ENCODE data around the gene CEBPZ.

Gene CEBPZ

DNA sequence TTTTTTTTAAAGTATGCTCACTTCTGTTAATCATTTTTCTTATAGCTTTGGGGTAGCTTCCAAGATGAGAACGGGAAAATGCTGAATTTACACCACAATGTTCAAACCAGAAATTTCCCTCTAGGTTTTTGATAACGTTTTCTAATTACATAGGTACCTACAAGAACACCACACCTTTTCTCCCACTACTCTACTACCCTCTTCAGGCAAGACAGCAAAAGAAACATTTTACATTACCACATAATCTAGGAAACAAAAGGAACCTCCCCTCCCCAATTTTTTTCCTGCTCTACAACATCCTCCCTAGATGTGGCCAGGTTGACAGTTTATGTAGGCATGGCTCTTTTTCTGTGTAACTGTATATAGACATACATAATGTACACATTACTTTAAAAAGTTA, 32.4 kb upstream of the CEBPZ start:
- TF ChIP-seq, protein P1, sequence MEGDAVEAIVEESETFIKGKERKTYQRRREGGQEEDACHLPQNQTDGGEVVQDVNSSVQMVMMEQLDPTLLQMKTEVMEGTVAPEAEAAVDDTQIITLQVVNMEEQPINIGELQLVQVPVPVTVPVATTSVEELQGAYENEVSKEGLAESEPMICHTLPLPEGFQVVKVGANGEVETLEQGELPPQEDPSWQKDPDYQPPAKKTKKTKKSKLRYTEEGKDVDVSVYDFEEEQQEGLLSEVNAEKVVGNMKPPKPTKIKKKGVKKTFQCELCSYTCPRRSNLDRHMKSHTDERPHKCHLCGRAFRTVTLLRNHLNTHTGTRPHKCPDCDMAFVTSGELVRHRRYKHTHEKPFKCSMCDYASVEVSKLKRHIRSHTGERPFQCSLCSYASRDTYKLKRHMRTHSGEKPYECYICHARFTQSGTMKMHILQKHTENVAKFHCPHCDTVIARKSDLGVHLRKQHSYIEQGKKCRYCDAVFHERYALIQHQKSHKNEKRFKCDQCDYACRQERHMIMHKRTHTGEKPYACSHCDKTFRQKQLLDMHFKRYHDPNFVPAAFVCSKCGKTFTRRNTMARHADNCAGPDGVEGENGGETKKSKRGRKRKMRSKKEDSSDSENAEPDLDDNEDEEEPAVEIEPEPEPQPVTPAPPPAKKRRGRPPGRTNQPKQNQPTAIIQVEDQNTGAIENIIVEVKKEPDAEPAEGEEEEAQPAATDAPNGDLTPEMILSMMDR (IDR thresholded peaks at IDR 0.05; ENCODE audit: insufficient read depth, low read length) = no peak
- no peak for TF ChIP-seq SPI1 (IDR thresholded peaks at IDR 0.05; ENCODE audit: borderline replicate concordance, low read depth)
- no peak for TF ChIP-seq GABPA (IDR thresholded peaks at IDR 0.05; ENCODE audit: low read depth)
- TF ChIP-seq POLR2AphosphoS5 (IDR thresholded peaks at IDR 0.05; ENCODE audit: low read depth) = no peak
- no peaks in the 10 kb centered on the region for H3K27me3 ChIP-seq (ENCODE audit: insufficient read depth, poor library complexity, severe bottlenecking)
- H3K27ac ChIP-seq (replicated peaks) = no peak overlapping the region
- DNase-seq (ENCODE audit: low read depth in 1 of 2, low spot score in 1 of 2) = no peak
- no peak overlapping the region for H3K4me3 ChIP-seq (replicated peaks; ENCODE audit: insufficient read depth, low read length)

DNA sequence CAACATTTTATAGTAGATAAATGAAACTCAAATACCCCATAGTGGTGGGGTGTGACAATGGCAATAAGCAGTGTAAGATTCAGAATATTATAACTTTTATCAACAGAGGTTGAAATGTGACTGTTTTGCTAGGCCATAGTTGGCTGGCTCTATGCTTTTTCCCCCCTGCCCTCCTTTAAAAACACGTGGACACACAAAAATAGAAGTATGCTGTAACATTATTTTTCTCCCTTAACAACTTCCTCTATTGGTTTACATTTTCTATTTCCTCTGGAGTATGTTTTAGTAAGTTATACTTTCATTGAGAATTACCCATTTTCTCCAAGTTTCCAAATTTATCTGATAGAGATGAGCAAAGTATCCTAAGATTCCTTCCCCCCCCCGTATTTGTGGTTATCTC, 31.1 kb upstream of the CEBPZ start:
- no peak for DNase-seq (ENCODE audit: low read depth in 1 of 2, low spot score in 1 of 2)
- Histone ChIP-seq H3K27ac (replicated peaks) (no peak overlapping the region), H3K4me3 (replicated peaks; ENCODE audit: insufficient read depth, low read length) (no peak overlapping the region), H3K27me3 (ENCODE audit: insufficient read depth, poor library complexity, severe bottlenecking) (no peaks in the 10 kb centered on the region)
- TF ChIP-seq POLR2AphosphoS5 (IDR thresholded peaks at IDR 0.05; ENCODE audit: low read depth) (no peak), SPI1 (IDR thresholded peaks at IDR 0.05; ENCODE audit: borderline replicate concordance, low read depth) (no peak), GABPA (IDR thresholded peaks at IDR 0.05; ENCODE audit: low read depth) (no peak)
- TF ChIP-seq, protein P2, sequence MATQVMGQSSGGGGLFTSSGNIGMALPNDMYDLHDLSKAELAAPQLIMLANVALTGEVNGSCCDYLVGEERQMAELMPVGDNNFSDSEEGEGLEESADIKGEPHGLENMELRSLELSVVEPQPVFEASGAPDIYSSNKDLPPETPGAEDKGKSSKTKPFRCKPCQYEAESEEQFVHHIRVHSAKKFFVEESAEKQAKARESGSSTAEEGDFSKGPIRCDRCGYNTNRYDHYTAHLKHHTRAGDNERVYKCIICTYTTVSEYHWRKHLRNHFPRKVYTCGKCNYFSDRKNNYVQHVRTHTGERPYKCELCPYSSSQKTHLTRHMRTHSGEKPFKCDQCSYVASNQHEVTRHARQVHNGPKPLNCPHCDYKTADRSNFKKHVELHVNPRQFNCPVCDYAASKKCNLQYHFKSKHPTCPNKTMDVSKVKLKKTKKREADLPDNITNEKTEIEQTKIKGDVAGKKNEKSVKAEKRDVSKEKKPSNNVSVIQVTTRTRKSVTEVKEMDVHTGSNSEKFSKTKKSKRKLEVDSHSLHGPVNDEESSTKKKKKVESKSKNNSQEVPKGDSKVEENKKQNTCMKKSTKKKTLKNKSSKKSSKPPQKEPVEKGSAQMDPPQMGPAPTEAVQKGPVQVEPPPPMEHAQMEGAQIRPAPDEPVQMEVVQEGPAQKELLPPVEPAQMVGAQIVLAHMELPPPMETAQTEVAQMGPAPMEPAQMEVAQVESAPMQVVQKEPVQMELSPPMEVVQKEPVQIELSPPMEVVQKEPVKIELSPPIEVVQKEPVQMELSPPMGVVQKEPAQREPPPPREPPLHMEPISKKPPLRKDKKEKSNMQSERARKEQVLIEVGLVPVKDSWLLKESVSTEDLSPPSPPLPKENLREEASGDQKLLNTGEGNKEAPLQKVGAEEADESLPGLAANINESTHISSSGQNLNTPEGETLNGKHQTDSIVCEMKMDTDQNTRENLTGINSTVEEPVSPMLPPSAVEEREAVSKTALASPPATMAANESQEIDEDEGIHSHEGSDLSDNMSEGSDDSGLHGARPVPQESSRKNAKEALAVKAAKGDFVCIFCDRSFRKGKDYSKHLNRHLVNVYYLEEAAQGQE (IDR thresholded peaks at IDR 0.05; ENCODE audit: insufficient replicate concordance, low read depth) = no peak
- TF ChIP-seq, protein P1 (IDR thresholded peaks at IDR 0.05; ENCODE audit: insufficient read depth, low read length) = no peak

DNA sequence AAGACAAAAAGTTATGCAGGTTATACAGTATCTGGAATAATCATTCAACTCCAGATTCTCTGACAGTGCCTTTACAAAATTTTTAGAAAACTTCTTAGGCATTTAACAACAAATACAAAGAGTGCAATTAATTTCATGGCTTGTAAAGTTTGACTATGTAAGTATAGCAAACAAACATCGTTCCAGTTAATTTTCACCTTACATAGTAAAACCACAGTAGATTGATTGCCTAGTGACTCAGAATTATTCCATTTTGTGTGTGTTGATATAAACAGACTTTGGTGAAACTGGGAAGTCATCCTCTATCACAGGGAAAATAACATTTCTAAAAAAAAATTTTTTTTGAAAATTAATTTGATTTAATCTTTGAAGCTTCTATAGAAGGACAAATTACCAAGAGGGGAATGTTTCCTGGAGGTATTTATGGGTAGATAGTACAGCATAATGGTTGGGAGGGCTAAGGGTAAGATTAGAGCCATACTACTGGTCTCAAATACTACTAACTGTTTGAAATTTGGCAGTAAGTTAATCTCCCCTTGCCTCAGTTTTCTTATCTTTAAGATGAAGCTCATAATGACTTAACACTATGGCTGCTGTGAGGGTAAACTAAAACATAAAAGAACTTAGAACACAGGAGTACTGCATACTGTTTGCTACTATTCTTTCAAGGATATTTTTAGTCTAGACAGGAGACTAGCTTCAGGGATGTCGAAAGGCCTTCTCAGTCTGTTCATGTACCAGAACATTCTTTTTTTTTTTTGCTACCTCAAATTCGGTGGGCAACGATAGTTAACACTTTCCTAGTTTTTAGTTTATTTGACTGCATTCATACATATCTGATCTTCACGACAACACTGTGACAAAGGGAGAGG, 19.7 kb upstream of the CEBPZ start:
- H3K4me3 ChIP-seq (replicated peaks; ENCODE audit: insufficient read depth, low read length) = no peak overlapping the region
- no peak for DNase-seq (ENCODE audit: low read depth in 1 of 2, low spot score in 1 of 2)
- no peaks in the 10 kb centered on the region for H3K27me3 ChIP-seq (ENCODE audit: insufficient read depth, poor library complexity, severe bottlenecking)
- TF ChIP-seq, protein P1 (IDR thresholded peaks at IDR 0.05; ENCODE audit: insufficient read depth, low read length) = no peak
- TF ChIP-seq SPI1 (IDR thresholded peaks at IDR 0.05; ENCODE audit: borderline replicate concordance, low read depth) (no peak), GABPA (IDR thresholded peaks at IDR 0.05; ENCODE audit: low read depth) (no peak), POLR2AphosphoS5 (IDR thresholded peaks at IDR 0.05; ENCODE audit: low read depth) (no peak)
- TF ChIP-seq, protein P2 (IDR thresholded peaks at IDR 0.05; ENCODE audit: insufficient replicate concordance, low read depth) = no peak
- H3K27ac ChIP-seq (replicated peaks) = no peak overlapping the region
